ENCODE data around the gene COL8A2. TPM values are rescaled to one million over a fixed set of nuclear protein-coding genes. Genes with fewer than 3 reads are reported as not detected.

The COL8A2 gene
- 9.4 and 21.4 TPM in 2 replicates for total RNA-seq

GRCh38 chr1:36125129-36125991 is at the start of gene COL8A2:
TSS of gene COL8A2 (minus strand) at chr1:36125222. CDS start at chr1:36100242, 24,980 bp downstream.

GRCh38 chr1:36155408-36156328 is 30.6 kb upstream of the COL8A2 start, which contains the start of gene MAP7D1:
TSS of gene MAP7D1 (plus strand) at chr1:36156160. CDS start at chr1:36156418, 258 bp downstream.

GRCh38 chr1:36149237-36149972 is 24.4 kb upstream of the COL8A2 start, which contains the start of gene TRAPPC3:
TSS of gene TRAPPC3 (minus strand) at chr1:36149486. CDS start at chr1:36149378, 108 bp downstream.

GRCh38 chr1:36088577-36089392 is 36.2 kb downstream of the COL8A2 start, which contains the start of gene ADPRS:
TSS of gene ADPRS (plus strand) at chr1:36088892. CDS start at chr1:36088905, 13 bp downstream.

GRCh38 chr1:36083635-36084496 is 41.2 kb downstream of the COL8A2 start, which contains the start of gene TEKT2:
TSS of gene TEKT2 (plus strand) at chr1:36084094. CDS start at chr1:36084922, 828 bp downstream.

Other genes with a start within 250 kb of the COL8A2 start
- gene AGO1, start 242.0 kb downstream of the COL8A2 start, total RNA-seq = 7.1 and 10.6 TPM in 2 replicates
- 8.2 and 11.7 TPM in 2 replicates for gene AGO3, start 194.1 kb downstream of the COL8A2 start, total RNA-seq
- gene TEKT2, start 41.1 kb downstream of the COL8A2 start, total RNA-seq = not detected in 2 replicates
- 28.0 and 43.3 TPM in 2 replicates for gene ADPRS, start 36.3 kb downstream of the COL8A2 start, total RNA-seq
- gene TRAPPC3, start 24.3 kb upstream of the COL8A2 start, total RNA-seq = 84.8 and 112 TPM in 2 replicates
- gene MAP7D1, start 30.9 kb upstream of the COL8A2 start, total RNA-seq = 102 and 188 TPM in 2 replicates
- 58.5 and 62.3 TPM in 2 replicates for gene THRAP3, start 99.2 kb upstream of the COL8A2 start, total RNA-seq
- 2.4 and 3.2 TPM in 2 replicates for gene SH3D21, start 181.1 kb upstream of the COL8A2 start, total RNA-seq
- gene EVA1B, start 198.4 kb upstream of the COL8A2 start, total RNA-seq = 418 and 423 TPM in 2 replicates

Data from pericardium fibroblast (primary cell).